K562 (cell line): ENCODE results near the gene PAN2. TPM values are rescaled to one million over a fixed set of nuclear protein-coding genes. Genes with fewer than 3 reads are reported as not detected.

Source experiments
- ARID1B ChIP-seq: fragments of 450-650 bp; IDR thresholded peaks from 2 replicates; pipeline ENCODE4 v1.6.1; 2016; ENCODE audit warnings: antibody characterized with exemption, mild to moderate bottlenecking, inconsistent platforms
- ARNT ChIP-seq, 2 experiments: fragments of 450-650 bp; IDR thresholded peaks; 2 replicates each; pipeline ENCODE4 v1.6.1; 2016; ENCODE audit warnings: mild to moderate bottlenecking in 1 of 2
- ATF1 ChIP-seq, 2 experiments: fragments of 450-650 bp in 1 of 2; IDR thresholded peaks; 2 replicates each; pipeline ENCODE4 v1.6.1; 2016; ENCODE audit warnings: missing compliant biosample characterization in 1 of 2, missing genetic modification characterization in 1 of 2
- BRF1 ChIP-seq: IDR thresholded peaks from 3 replicates; pipeline ENCODE4 v1.6.1; 2011; ENCODE audit warnings: borderline replicate concordance, mild to moderate bottlenecking; ENCODE audit not compliant: insufficient read length; ENCODE audit errors: extremely low read depth
- CBFB ChIP-seq: sonication (generic); formaldehyde crosslinking; IDR thresholded peaks from 2 replicates; pipeline ENCODE4 v1.4.0; 2020; ENCODE audit warnings: mild to moderate bottlenecking, missing genetic modification reagents
- DNMT1 ChIP-seq: fragments of 450-650 bp; IDR thresholded peaks from 2 replicates; pipeline ENCODE4 v1.6.1; 2016; ENCODE audit warnings: antibody characterized with exemption, mild to moderate bottlenecking
- EZH2 ChIP-seq: IDR thresholded peaks from 2 replicates; pipeline ENCODE4 v1.6.1; 2012; ENCODE audit warnings: low read depth, mild to moderate bottlenecking, inconsistent platforms, low read length, borderline replicate concordance
- FIP1L1 ChIP-seq: fragments of 200-400 bp; formaldehyde crosslinking; IDR thresholded peaks from 2 replicates; pipeline ENCODE4 v1.6.1; 2018; ENCODE audit warnings: mild to moderate bottlenecking, low read depth, low read length; ENCODE audit not compliant: poor library complexity, severe bottlenecking
- FOXA1 ChIP-seq: fragments of 450-650 bp; IDR thresholded peaks from 2 replicates; pipeline ENCODE4 v1.6.1; 2016; ENCODE audit warnings: mild to moderate bottlenecking, borderline replicate concordance
- FOXM1 ChIP-seq, 2 experiments: fragments of 450-650 bp in 1 of 2; sonication (generic) in 1 of 2; formaldehyde crosslinking in 1 of 2; IDR thresholded peaks; 2 replicates each; pipeline versions ENCODE4 v1.6.1 to v1.9.0; 2017 to 2022; ENCODE audit warnings: low read depth in 2 of 2, mild to moderate bottlenecking in 2 of 2, missing genetic modification reagents in 1 of 2, moderate library complexity in 1 of 2
- HDAC8 ChIP-seq: fragments of 450-650 bp; IDR thresholded peaks from 2 replicates; pipeline ENCODE4 v1.6.1; 2016; ENCODE audit warnings: mild to moderate bottlenecking, missing genetic modification characterization, moderate library complexity, missing compliant biosample characterization
- HLTF ChIP-seq: fragments of 450-650 bp; IDR thresholded peaks from 2 replicates; pipeline ENCODE4 v1.6.1; 2016
- KLF1 ChIP-seq: fragments of 450-650 bp; IDR thresholded peaks from 2 replicates; pipeline ENCODE4 v1.6.1; 2016; ENCODE audit warnings: missing genetic modification characterization, missing compliant biosample characterization
- LEF1 ChIP-seq: fragments of 450-650 bp; IDR thresholded peaks from 2 replicates; pipeline ENCODE4 v1.6.1; 2016; ENCODE audit warnings: mild to moderate bottlenecking
- MTA1 ChIP-seq: fragments of 450-650 bp; IDR thresholded peaks from 2 replicates; pipeline ENCODE4 v1.6.1; 2017; ENCODE audit warnings: borderline replicate concordance
- MYBL2 ChIP-seq, 2 experiments: fragments of 450-650 bp in 1 of 2; sonication (generic) in 1 of 2; formaldehyde crosslinking in 1 of 2; IDR thresholded peaks; 2 replicates each; pipeline versions ENCODE4 v1.6.1 to v1.8.1; 2017 to 2022; ENCODE audit warnings: borderline replicate concordance in 1 of 2, inconsistent platforms in 1 of 2, low read depth in 1 of 2, mild to moderate bottlenecking in 1 of 2, missing genetic modification reagents in 1 of 2, moderate library complexity in 1 of 2
- NFE2 ChIP-seq: IDR thresholded peaks from 2 replicates; pipeline ENCODE4 v1.6.1; 2014; ENCODE audit warnings: antibody characterized with exemption, low read depth
- PYGO2 ChIP-seq: fragments of 450-650 bp; IDR thresholded peaks from 2 replicates; pipeline ENCODE4 v1.6.1; 2016; ENCODE audit warnings: mild to moderate bottlenecking, missing genetic modification characterization, moderate library complexity, missing compliant biosample characterization
- RBM14 ChIP-seq: fragments of 200-400 bp; formaldehyde crosslinking; IDR thresholded peaks from 2 replicates; pipeline ENCODE4 v1.6.1; 2018; ENCODE audit warnings: low read depth, mild to moderate bottlenecking, low read length, moderate library complexity, borderline replicate concordance; ENCODE audit not compliant: insufficient read depth
- RFX5 ChIP-seq: IDR thresholded peaks from 2 replicates; pipeline ENCODE4 v1.6.1; 2011; ENCODE audit warnings: low read depth, mild to moderate bottlenecking, improper control_type of control experiment, low read length
- SMAD4 ChIP-seq: fragments of 250-450 bp; sonication (Bioruptor Pico); conservative IDR thresholded peaks from 2 replicates; pipeline ENCODE4 v1.8.0; 2021; ENCODE audit warnings: inconsistent platforms, mild to moderate bottlenecking, moderate library complexity
- SMC3 ChIP-seq: conservative IDR thresholded peaks from 2 replicates; pipeline ENCODE4 v1.6.1; 2011; ENCODE audit warnings: low read depth, low read length, improper control_type of control experiment; ENCODE audit not compliant: insufficient read depth
- SOX6 ChIP-seq: fragments of 450-650 bp; IDR thresholded peaks from 2 replicates; pipeline ENCODE4 v1.6.1; 2014; ENCODE audit warnings: mild to moderate bottlenecking
- SP2 ChIP-seq: IDR thresholded peaks from 2 replicates; pipeline ENCODE4 v1.6.1; 2011; ENCODE audit warnings: mild to moderate bottlenecking, low read depth, low read length, moderate library complexity; ENCODE audit not compliant: poor library complexity, severe bottlenecking; ENCODE audit errors: extremely low read depth
- SRSF1 ChIP-seq: fragments of 200-400 bp; formaldehyde crosslinking; IDR thresholded peaks from 2 replicates; pipeline ENCODE4 v1.6.1; 2017; ENCODE audit warnings: mild to moderate bottlenecking, low read depth, low read length, moderate library complexity
- TAL1 ChIP-seq: fragments of 450-650 bp; IDR thresholded peaks from 2 replicates; pipeline ENCODE4 v1.6.1; 2016; ENCODE audit warnings: mild to moderate bottlenecking
- TCF3 ChIP-seq: sonication (generic); formaldehyde crosslinking; IDR thresholded peaks from 2 replicates; pipeline ENCODE4 v1.4.0; 2020; ENCODE audit warnings: mild to moderate bottlenecking, missing genetic modification reagents
- XRCC4 ChIP-seq: IDR thresholded peaks from one replicate; pipeline ENCODE4 v1.6.1; 2011; ENCODE audit not compliant: insufficient read depth, insufficient read length; ENCODE audit errors: extremely low read depth
- ZFP36 ChIP-seq: fragments of 150-350 bp; IDR thresholded peaks from 2 replicates; pipeline ENCODE4 v1.6.1; 2018; ENCODE audit warnings: low read length, low read depth; ENCODE audit not compliant: partially characterized antibody
- ZNF695 ChIP-seq: fragments of 450-650 bp; formaldehyde crosslinking; IDR thresholded peaks from 2 replicates; pipeline ENCODE4 v1.4.0; 2020; ENCODE audit warnings: mild to moderate bottlenecking, moderate library complexity
- ZNF780A ChIP-seq: fragments of 250-450 bp; sonication (Bioruptor Pico); IDR thresholded peaks from 2 replicates; pipeline ENCODE4 v1.5.0; 2021; ENCODE audit warnings: mild to moderate bottlenecking
- polyA plus RNA-seq, 8 experiments: library from polyadenylated mRNA; depleted of rRNA in 4 of 8; stranded (reverse) in 5 of 8; unstranded in 3 of 8; fragments of >200 nt; fragmentation: Nextera tagmentation in 2 of 8; fragmentation: Illumina TruSeq in 1 of 8; extraction: Ambion mirVana in 2 of 8; extraction: Trizol in 1 of 8; gene quantifications; 2 replicates each; pipeline versions ENCODE4 v1.2.1 to v1.2.3, GENCODE V29; 2011 to 2014; ENCODE audit warnings: inconsistent platforms in 1 of 8, missing spikeins in 1 of 8
- total RNA-seq, 7 experiments: library from RNA; depleted of rRNA in 6 of 7; stranded (reverse); fragments of >200 nt in 6 of 7; fragmentation: Illumina TruSeq in 2 of 7; extraction: Trizol in 2 of 7; gene quantifications; 2 replicates each; pipeline versions ENCODE4 v1.2.1 to v1.2.3, GENCODE V29; 2011 to 2021; ENCODE audit warnings: low replicate concordance in 1 of 7

PAN2 gene
- total and polyA plus RNA-seq, 9 of the 15 experiments (the other 6 are each of a cell fraction or from before 2014, with no cell fraction given): 15.0 to 66.1 (median 25.9) TPM

GRCh38 chr12:56300644-56301464 is 32.9 kb downstream of the PAN2 start (continued):
- TF ChIP-seq NFE2 (no peak; the same call in 1 of the 2 replicates), TCF3 (CRISPR knock-in tag) (peak; percentile 90), ARID1B (peak; percentile 92), DNMT1 (peak; percentile 14; the same call in 1 of the 2 replicates), SOX6 (peak; percentile 49), FOXA1 (no peak), PYGO2 (tag) (peak; percentile 54; the same call in 1 of the 2 replicates), ZFP36 (no peak), SMAD4 (CRISPR knock-in tag) (peak; percentile 62), MYBL2 (IDR thresholded peaks at IDR 0.05; ENCODE audit: low read depth) (no peak), MYBL2 (CRISPR knock-in tag; IDR thresholded peaks at IDR 0.05; ENCODE audit: borderline replicate concordance) (no peak), FOXM1 (IDR thresholded peaks at IDR 0.05; ENCODE audit: low read depth) (peak; percentile 73), FOXM1 (CRISPR knock-in tag; IDR thresholded peaks at IDR 0.05; ENCODE audit: low read depth) (no peak), TAL1 (peak; percentile 89), CBFB (no peak), HLTF (no peak), SMC3 (no peak), ATF1 (CRISPR knock-in tag; IDR thresholded peaks at IDR 0.05) (no peak), ATF1 (tag; IDR thresholded peaks at IDR 0.05) (peak; percentile 47), HDAC8 (tag) (peak; percentile 55; the same call in 1 of the 2 replicates), KLF1 (tag) (no peak), MTA1 (peak; percentile 25; the same call in 1 of the 2 replicates), SP2 (no peak), RBM14 (no peak), ARNT (IDR thresholded peaks at IDR 0.05) (peak; percentile 47 to 51; a peak in 1 of 4 replicates), LEF1 (peak; percentile 66; the same call in 1 of the 2 replicates), RFX5 (no peak), ZNF695 (CRISPR knock-in tag) (no peak), BRF1 (no peak), XRCC4 (no peak), ZNF780A (CRISPR knock-in tag) (no peak), SRSF1 (no peak), FIP1L1 (no peak), EZH2 (no peak)
